HG03439 (cell line): Measurements from ENCODE around the gene ZNF227.
"Not testable (repeated sequence)": the region's sequence is repeated elsewhere in the genome, so short reads cannot be mapped to it uniquely, and the experiment has no call there.

Experiments used
- ATAC-seq: cut with Tn5 transposase; IDR thresholded peaks from one replicate; pipeline ENCODE4 v1.9.1; 2021; ENCODE audit warnings: mild to moderate bottlenecking, moderate library complexity; ENCODE audit not compliant: unreplicated experiment

The ZNF227 gene

GRCh38 chr19:44232867-44233266 lies 20.5 kb downstream of the ZNF227 start:
- no peak for ATAC-seq

DNA sequence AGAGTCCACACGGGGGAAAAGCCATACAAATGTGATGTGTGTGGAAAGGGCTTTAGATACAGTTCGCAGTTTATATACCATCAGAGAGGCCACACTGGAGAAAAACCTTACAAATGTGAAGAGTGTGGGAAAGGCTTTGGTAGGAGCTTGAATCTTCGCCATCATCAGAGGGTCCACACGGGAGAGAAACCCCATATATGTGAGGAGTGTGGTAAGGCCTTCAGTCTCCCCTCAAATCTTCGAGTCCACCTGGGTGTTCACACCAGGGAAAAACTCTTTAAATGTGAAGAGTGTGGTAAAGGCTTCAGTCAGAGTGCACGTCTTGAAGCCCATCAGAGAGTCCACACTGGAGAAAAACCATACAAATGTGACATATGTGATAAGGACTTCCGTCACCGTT lies 24.1 kb downstream of the ZNF227 start:
- ATAC-seq, result no peak

- ATAC-seq, result not testable (repeated sequence)
These were observed 40.0 kb downstream of the ZNF227 start for GRCh38 chr19:44252332-44252731.

DNA sequence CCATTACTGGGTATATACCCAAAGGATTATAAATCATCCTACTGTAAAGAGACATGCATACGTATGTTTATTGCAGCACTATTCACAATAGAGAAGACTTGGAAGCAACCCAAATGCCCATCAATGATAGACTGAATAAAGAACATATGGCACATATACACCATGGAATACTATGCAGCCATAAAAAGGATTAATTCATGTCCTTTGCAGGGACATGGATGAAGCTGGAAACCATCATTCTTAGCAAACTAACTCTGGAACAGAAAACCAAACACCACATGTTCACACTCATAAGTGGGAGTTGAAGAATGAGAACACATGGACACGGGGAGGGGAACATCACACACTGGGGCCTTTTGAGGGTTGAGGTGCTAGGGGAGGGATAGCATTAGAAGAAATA lies 41.1 kb downstream of the ZNF227 start:
- ATAC-seq, result not testable (repeated sequence)

DNA sequence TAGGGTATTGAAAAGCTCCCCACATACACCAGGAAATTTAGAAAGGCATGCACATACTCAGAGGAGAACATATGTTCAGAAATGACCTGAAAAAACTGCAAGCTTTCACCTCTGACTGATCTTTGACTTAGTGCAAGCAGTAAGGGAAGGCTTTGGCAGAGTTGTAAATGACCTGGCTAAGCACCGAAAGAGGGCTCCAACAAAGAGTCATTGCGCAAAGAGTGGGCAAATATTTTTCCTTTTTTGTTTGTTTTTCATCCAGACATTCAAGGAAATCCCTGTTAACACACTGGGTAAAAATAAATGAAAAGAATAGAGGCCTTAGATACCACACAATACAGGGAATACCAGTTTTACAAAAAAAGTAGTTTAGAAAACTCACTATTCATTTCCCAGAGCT lies 42.2 kb downstream of the ZNF227 start:
- ATAC-seq, result no peak

GRCh38 chr19:44255705-44256411 lies 43.5 kb downstream of the ZNF227 start:
- ATAC-seq, result no peak

- no peak for ATAC-seq
These were observed 45.8 kb downstream of the ZNF227 start for GRCh38 chr19:44258136-44258535.

- ATAC-seq, result no peak
These were observed 46.6 kb downstream of the ZNF227 start for GRCh38 chr19:44258835-44259413.

GRCh38 chr19:44260343-44260681 lies 48.0 kb downstream of the ZNF227 start:
- ATAC-seq, result no peak

DNA sequence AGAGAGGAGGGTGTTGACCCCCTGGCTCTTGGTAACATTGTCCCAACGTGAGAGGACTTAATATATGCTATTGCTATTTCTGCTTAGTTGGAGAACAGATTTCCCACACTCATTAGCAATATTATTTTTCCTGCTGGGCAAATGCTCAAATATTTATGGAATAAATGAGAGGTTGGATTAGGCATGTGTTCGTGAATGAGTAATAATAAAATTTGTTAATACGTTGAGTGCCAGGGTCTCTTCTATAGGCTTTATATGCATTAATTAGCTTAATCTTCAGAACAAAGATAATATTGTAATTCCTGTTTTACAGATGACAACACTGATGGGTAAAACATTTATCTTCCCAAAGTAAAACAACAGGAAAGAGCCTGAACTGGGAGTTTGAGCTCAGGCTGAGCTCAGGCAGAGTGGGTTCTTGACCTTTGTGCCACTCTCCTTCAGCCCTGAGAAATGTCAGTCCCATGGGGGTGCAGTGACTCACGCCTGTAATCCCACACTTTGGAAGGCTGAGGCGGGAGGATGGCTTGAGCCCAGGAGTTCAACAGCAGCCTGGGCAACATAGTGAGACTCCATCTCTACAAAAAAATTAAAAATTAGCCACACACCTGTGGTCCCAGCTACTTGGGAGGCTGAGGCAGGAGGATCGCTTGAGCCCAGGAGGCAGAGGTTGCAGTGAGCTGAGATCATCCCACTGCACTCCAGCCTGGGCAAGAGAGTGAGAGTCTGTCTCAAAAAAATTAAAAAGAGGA lies 48.5 kb downstream of the ZNF227 start:
- no peak for ATAC-seq

DNA sequence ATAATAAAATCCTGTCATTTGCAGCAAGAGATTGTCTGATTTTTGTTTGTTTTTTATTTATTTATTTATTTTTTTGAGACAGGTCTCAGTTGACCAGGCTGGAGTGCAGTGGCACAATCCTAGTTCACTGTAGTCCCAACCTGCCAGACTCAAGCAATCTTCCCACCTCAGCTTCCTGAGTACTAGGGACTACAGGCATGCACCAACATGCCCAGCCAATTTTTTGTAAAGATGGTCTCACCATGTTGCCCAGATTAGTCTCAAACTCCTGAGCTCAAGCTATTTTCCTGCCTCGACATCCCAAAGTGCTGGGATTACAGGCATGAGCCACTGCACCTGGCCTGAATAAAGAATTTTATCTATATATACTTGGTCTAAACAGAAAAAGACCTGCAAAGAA lies 65.0 kb downstream of the ZNF227 start:
- ATAC-seq, result no peak

DNA sequence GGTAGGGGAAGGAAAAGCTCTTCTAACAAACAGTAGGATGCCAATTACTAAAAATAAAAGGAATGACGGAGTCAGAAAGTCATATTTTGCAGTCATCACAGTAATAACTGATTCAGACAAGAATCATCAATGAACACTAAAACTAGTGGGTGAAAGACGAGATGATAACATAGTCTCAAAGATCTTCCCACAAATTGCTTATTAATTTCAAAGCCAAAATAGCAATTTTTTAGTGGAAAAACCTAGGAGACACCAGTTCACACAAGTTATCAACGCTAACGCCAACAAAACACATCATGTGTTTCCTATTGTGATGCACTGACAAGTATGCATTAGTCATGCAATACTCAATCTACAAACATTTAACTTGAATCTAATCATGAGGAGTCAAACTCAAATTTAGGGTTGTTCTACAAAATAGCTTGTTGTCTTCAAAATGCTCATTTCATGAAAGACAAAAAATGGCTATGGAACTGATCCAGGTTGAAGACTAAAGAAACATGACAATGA lies 65.9 kb downstream of the ZNF227 start:
- ATAC-seq, result no peak

DNA sequence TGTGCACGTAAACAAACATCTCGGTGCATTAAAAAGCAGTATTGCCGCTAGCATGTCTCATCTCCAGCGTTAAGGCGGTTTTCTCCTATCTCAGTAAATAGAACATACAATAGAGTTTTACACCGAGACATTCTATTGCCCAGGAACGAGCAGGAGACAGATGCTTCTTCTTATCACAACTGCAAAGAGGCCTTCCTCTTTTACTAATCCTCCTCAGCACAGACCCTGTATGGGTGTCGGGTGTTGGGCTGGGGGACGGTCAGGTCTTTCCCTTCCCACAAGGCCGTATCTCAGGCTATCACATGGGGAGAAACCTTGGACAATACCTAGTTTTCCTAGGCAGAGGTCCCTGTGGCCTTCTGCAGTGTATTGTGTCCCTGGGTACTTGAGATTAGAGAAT lies 68.6 kb downstream of the ZNF227 start:
- no peak for ATAC-seq

DNA sequence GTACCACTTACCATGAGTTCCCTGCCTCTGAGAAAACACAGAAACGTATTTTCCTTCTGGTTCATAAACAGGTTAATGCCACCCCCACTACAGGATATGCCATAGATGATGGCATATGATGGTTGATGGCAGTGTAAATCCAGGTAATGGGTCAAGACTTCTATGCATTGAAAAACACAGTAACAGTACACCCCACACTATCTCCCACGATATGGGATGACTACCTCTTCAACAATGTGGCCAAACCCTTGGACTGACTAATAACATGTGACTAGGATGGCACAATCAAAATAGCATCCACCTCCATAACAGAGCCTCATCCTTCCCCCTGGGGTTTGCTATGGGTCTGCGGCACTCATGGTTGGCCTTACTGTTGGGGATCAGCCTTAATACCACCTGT lies 70.5 kb downstream of the ZNF227 start:
- no peak for ATAC-seq

DNA sequence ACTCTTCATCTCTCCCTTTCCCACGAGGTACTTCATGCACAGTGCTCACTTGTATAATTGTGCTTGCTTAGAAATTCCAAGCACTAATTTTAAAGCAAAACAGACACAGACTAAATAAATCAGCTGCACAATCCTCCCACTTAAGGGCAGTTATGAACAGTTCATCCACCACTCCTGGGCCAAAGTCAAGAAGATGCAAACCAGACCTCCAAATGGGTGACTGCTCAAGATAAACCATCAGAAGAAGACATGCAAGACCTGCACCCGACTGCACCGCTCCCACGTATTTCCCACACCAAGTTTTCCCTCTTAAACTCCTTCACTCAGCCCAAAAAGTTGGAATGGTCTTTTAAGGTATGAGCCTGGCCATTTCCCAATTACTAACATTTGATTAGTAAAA lies 72.6 kb downstream of the ZNF227 start:
- no peak for ATAC-seq
